NCI-H82 (cell line): ENCODE results near the gene TMEM209.
"Not testable (repeated sequence)": the region's sequence is repeated elsewhere in the genome, so short reads cannot be mapped to it uniquely, and the experiment has no call there.

Experiments used
- DNase-seq: peaks from one replicate; lab custom pipeline; 2025; lab: John Stamatoyannopoulos, UW

Gene TMEM209

DNA sequence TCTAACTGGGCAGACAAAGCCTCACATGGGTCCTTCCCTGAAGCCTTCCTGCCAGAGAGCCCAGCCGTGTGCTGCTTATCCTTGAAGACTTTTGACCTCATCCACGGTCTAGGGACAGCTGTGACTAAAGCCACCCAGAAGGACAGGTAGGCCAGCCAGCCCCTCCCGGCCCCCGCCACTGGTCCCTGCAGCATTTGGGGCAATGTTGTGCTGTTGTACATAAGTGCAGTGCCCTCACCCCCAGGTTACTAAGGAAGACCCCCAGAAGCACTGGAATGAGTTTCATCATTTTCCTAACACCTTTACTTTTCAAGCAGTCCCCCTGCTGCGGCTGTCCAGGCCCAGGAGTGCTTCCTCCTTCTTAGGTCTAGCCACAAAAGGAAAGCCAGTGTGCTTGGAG, 43.0 kb downstream of the TMEM209 start:
- DNase-seq: no peak

GRCh38 chr7:130160455-130160854, 44.8 kb downstream of the TMEM209 start:
- no peak for DNase-seq

GRCh38 chr7:130160023-130160422, 45.2 kb downstream of the TMEM209 start:
- no peak for DNase-seq

GRCh38 chr7:130157700-130158099, 47.5 kb downstream of the TMEM209 start:
- no peak for DNase-seq

DNA sequence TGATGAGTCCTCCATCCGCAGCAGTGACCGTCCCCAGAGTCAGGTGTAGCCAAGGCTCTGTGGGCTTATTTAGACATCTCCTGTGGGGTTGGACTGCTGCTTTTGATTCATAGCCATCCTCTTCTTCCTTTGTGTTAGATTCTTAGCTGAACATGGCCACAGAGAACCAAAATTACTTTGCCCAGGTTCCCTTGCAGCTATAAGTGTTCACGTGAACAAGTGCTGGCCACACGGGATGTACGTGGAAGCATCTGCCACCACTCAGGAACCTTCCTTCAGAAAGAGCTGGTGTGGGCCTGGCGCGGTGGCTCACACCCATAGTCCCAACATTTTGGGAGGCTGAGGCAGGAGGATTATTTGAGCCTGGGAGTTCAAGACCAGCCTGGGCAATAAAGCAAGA, 49.1 kb downstream of the TMEM209 start:
- no peak for DNase-seq

GRCh38 chr7:130154501-130155317, 50.5 kb downstream of the TMEM209 start:
- peak; percentile 76 for DNase-seq

DNA sequence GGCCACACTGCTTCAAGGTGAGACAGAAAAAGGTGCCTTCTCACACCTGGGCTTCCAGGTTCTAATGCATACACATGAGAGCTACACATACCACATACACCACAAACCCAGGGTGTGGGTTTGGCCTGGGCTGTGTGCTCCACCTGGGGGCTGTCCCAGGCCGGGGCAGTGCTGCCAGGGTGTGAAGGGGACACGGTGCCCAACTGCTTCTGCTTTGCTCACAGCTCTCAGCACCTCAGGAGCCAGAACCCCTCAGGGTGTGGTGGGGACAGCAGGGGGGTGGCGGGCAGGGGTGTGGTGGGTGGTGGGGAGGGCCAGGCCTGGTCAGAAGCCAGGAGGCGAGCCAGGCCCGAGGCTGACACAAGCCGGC, 51.1 kb downstream of the TMEM209 start:
- DNase-seq: no peak

DNA sequence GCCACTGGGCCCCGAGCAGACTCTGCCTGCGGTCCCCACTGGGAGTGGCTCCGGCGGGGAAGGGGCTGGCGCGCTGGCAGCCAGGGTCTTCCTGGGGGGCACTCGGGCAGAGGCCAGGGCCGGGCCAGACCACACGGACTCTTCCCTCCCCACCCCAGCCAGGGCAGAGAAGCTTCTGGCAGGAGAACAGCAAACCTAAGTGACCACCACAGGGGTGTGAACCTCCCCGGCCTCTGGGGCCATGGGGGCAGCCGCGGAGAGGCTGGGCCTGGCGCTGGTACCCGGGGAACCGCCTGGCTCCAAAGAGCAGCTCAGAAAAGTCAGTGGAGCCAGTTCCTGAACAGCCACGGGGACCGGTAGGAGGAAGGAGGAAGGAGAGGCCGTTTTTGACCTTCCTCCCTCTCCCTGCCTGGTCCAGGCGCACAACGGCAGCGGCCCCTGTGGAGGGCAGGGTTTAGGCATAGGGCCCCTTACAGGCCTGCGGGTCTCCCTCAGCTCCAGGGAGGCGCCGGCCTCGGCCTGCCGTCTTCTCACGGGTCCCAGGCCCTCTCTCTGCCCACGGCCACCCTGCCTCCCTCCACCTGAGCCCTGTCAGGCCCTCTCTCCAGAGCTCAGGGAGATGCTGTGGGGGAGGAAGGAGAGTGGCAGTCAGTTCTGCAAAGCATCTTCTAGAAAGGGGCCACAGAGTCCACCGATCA, 51.8 kb downstream of the TMEM209 start:
- no peak for DNase-seq

GRCh38 chr7:130152493-130153210, 52.6 kb downstream of the TMEM209 start:
- DNase-seq: no peak

DNA sequence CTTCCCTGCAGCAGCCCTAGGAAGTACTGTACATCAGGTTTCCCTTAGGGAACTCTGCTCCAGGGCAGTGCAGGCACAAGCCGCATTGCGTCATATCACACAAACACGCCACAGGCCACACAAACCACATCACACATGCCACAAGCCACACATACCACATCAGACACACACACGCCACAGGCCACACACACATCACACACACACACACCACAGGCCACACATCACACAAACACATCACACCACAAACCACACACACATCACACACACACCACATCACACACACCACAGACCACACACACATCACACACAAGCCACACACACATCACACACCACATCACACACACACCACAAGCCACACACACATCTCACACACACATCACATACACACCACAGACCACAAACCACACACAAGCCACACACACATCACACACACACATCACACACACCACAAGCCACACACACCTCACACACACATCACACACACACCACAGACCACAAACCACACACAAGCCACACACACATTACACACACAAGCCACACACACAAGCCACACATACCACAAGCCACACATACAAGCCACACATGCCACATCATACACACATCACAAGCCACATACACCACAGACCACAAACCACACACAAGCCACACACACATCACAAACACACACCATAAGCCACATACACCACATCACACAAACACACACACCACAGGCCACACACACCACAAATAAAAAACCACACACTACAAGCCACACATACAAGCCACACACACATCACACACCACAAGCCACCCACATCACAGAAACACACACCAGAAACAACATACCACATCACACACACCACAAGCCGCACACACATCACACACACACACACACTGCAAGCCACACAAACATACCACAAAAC, 53.4 kb downstream of the TMEM209 start:
- no peak for DNase-seq

DNA sequence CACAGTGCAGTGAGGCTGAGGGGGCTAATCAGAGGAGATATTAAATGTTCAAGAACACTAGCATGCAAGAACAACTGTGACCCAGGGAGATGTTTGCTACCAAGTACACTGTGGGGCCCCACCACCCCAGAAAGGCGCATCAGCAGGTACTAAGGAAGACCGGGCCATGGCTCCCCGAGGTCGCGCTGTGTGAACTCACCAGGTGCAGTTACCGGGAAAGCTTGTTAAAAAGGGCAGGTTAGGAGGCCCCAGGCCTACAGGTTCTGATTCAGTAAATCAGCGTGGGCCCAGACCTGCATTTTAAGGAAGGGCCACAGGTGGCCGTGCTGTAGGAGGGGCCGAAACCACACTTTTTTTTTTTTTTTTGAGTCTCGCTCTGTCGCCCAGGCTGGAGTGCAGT, 54.6 kb downstream of the TMEM209 start:
- DNase-seq: no peak

DNA sequence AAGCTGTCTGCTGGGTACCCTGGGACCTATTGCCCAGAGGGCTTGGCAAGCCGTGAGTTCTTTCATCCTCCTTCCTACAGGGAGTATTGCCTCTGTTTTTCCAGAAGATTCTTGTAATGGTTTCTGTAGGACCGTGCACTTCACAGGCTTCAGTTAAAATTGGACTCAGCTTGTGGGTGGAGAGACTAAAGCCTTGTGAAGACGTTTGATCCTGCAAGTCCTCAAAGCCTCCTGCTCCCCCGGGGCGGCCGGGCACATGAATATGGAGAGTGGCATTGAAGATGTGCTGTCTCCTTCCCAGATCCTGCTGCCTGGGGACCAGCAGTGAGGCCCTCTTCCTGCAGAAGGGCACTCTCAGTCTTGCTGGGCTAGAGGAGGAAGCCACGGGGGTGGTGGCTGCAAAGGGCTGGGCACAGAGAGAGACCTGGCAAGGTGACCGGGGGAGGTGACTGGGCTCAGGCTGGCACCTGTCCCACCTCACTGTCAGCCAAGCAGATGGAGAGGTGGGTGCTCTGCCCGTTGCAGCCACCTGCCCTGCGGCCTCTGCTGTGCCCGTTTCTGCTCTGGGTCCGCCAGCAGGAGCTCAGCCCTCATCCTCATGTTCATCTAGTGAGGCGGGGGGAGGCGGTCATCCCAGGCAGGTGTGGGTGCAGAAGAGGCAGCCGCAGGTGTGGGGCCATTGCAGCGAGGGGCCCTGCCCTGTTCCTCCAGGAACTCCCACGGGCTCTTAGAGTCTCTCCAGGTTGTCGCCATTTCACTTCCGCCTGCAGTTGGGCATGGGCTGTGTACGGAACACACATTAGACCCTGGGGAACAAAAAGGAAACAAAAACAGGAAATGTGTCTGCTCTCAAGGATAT, 55.7 kb downstream of the TMEM209 start:
- DNase-seq: no peak

DNA sequence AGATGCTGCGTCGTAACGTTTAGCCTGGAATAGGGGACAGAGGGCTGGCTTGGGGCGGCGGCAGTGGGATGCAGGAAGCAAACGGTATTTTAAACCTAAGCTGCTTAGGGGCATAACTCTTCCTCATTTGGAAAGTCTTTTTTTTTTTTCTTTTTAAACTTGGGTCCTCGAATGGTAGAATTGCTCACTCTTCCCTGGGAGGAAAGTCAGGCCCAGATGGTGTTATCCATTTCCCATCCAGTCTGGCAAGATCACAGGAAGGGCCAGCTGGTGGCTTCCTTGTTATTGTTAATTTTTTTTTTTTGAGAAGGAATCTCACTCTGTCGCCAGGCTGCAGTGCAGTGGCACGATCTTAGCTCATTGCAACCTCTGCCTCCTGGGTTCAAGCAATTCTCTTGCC, 56.6 kb downstream of the TMEM209 start:
- DNase-seq: peak; percentile 52

DNA sequence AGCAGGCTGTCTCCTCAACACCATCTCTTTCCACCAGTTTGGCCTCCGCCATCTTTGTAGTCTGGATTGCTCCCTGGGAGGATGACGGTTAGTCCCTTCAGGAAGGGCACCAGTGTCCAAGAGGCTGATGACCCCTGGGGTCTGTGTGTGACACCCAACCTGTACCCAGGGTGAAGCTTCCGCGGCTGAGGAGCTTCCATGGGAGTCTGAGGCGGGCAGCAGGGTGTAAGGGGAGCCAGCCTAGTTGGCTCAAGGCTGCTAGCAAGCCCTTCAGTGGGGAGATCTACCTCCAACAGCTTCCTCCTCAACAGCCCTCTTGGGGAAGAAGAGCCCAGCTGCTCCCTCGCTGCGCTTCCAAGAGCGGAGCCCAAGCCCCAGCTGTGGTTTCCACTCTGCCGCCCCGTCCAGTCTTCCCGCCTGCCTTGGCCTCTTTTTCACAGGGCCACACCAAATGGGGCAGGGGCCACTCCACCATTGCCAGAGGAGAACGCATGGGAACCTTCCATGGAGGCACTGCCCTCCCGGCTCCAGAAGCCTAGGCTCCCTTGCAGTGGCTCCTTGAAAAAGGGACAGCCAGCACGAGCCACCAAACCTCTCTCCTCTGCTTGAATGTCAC, 57.4 kb downstream of the TMEM209 start:
- no peak for DNase-seq

DNA sequence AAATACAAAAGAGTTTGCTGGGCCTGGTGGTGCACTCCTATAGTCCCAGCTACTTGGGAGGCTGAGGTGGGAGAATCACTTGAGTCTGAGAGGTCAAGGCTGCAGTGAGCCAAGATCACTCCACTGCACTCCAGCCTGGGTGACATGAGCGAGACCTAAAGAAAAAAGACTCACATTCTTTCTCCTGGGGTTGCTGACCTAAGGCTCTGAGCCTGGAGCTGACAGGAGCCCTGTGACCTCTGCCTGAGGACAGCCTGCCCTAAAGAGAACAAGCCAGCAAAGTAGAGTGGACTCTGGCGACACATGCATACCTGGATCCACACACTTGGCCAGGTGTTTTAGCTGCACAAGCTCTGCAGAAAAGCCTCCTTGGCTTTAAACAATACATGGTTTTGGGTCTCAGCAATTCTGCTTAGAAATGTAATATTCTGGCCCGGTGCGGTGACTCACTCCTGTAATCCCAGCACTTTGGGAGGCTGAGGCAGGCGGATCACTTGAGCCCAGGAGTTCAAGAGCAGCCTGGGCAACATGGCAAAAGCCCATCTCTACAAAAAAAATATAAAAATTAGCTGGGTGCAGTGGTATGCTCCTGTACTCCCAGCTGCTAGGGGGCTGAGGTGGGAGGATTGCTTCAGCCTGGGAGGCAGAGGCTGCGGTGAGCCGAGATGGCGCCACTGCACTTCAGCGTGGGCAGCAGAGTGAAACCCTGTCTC, 58.4 kb downstream of the TMEM209 start:
- no peak for DNase-seq

GRCh38 chr7:130146142-130146541, 59.1 kb downstream of the TMEM209 start:
- DNase-seq: not testable (repeated sequence)

- no peak for DNase-seq
Measured at GRCh38 chr7:130145424-130146100, 59.6 kb downstream of the TMEM209 start.

DNA sequence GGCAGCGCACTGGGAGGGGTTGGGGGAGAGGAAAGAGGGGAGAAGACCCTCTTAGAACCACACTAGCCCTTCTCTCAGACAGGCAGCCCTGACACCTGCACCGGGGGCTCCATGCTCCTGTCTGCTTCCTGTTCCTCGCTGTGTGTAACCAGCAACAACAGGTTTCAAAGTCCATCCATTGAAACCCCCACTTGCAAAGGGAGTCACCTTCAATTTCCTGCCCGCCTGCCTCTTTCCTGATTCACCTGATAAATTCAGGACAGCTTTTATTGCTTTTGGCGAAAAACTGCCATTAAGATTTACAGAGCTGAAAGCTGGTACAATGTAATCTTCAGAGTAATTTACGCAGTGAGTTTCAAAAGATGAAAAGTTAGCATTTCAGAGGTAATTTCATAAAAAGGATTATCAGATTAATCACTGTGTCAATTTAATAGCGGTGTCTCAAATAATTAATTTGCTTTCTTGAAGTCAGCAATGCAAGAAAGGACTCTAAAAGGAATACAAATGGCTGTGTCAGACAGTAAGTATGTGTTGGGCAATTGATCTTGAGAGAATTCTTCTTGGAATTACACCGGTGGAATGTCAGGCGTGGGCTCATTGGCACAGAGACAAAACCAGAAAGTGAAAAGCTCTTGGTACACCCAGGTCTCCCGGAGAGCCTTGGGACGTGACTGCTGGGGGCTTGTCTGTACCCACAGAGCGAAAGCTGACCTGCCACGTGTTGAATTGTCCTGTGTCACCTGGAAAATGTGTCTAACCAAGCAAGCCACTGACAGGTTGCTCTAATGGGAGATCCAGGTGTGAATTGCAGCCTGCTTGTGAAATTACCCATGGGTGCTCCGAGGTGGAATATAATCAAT, 60.7 kb downstream of the TMEM209 start:
- DNase-seq: no peak
